Natural killer cell (primary cell): ENCODE measurements around the gene HHAT. TPM values are rescaled to one million over a fixed set of nuclear protein-coding genes. Genes with fewer than 3 reads are reported as not detected.

Experiments
- ATAC-seq, 3 donors: fragments of 150-1000 bp in 2 of 3; fragments of 200-7000 bp in 1 of 3; cut with Tn5 transposase; 1 replicate in 1 of 3; 2 replicates in 2 of 3; pipeline ENCODE4 v1.10.0; 2021; ENCODE audit warnings: mild to moderate bottlenecking in 2 of 3, moderate library complexity in 2 of 3
- DNase-seq, 2 donors: peaks; one replicate each; pipeline versions ENCODE4 v3.0.0 to v3.0.0-alpha.2; 2013 to 2021; ENCODE audit warnings: mixed read lengths in 1 of 2
- H3K27ac ChIP-seq: one replicate; pipeline ENCODE4 v1.5.1; 2013; ENCODE audit warnings: mild to moderate bottlenecking, low read length
- H3K27me3 ChIP-seq: one replicate; pipeline ENCODE4 v1.6.1; 2013; ENCODE audit warnings: low read length; ENCODE audit not compliant: control insufficient read depth, insufficient read depth
- H3K36me3 ChIP-seq: one replicate; pipeline ENCODE4 v1.6.1; 2013; ENCODE audit warnings: low read length; ENCODE audit not compliant: control insufficient read depth, insufficient read depth
- H3K4me1 ChIP-seq: one replicate; pipeline ENCODE4 v1.6.1; 2013; ENCODE audit warnings: low read length; ENCODE audit not compliant: control insufficient read depth, insufficient read depth
- H3K4me3 ChIP-seq: one replicate; pipeline ENCODE4 v1.5.1; 2013; ENCODE audit warnings: low read length
- H3K9me3 ChIP-seq: one replicate; pipeline ENCODE4 v1.6.1; 2013; ENCODE audit warnings: low read length; ENCODE audit not compliant: control insufficient read depth, insufficient read depth
- H3K27ac Mint-ChIP-seq, 2 donors: one replicate each; pipeline ENCODE4 v1.8.0; 2022; ENCODE audit warnings: mild to moderate bottlenecking in 2 of 2, mixed read lengths in 2 of 2, moderate library complexity in 1 of 2
- H3K27me3 Mint-ChIP-seq, 2 donors: one replicate each; pipeline ENCODE4 v1.8.0; 2022; ENCODE audit warnings: low read depth in 2 of 2, mixed read lengths in 2 of 2
- H3K36me3 Mint-ChIP-seq: one replicate; pipeline ENCODE4 v1.8.0; 2022; ENCODE audit warnings: mixed read lengths
- H3K4me1 Mint-ChIP-seq, 2 donors: one replicate each; pipeline ENCODE4 v1.8.0; 2022; ENCODE audit warnings: mixed read lengths in 2 of 2
- H3K4me3 Mint-ChIP-seq: one replicate; pipeline ENCODE4 v1.8.0; 2022; ENCODE audit warnings: mild to moderate bottlenecking, moderate library complexity, mixed read lengths
- H3K9me3 Mint-ChIP-seq, 2 donors: one replicate each; pipeline ENCODE4 v1.8.0; 2022; ENCODE audit warnings: mixed read lengths in 2 of 2
- WGBS: methylation state at CpG from one replicate; pipeline ENCODE4 v1.1.7; 2013; ENCODE audit warnings: missing lambda C conversion rate; ENCODE audit not compliant: insufficient coverage; 5-methylcytosine and 5-hydroxymethylcytosine counted together
- intact Hi-C: fragments of 100-400 bp; cut with micrococcal nuclease; formaldehyde crosslinking; loops from one replicate; pipeline ENCODE4 v1.14.2; 2022
- total RNA-seq, 4 donors: library from RNA; stranded (reverse); fragments of 120-200 nt in 1 of 4; gene quantifications; one replicate each; pipeline versions ENCODE4 v1.2.3 to v1.2.4, GENCODE V29; 2013 to 2022
- TF ChIP-seq, protein P1 (sequence below): fragments of 200-600 bp; IDR thresholded peaks from one replicate; pipeline ENCODE4 v1.8.0; 2022; ENCODE audit warnings: antibody characterized with exemption

The HHAT gene
- total RNA-seq, 3 donors from 2014 or later (not counting 1 experiment from before 2014, with no cell fraction given), result 0.79 to 1.1 (median 0.82) TPM

DNA sequence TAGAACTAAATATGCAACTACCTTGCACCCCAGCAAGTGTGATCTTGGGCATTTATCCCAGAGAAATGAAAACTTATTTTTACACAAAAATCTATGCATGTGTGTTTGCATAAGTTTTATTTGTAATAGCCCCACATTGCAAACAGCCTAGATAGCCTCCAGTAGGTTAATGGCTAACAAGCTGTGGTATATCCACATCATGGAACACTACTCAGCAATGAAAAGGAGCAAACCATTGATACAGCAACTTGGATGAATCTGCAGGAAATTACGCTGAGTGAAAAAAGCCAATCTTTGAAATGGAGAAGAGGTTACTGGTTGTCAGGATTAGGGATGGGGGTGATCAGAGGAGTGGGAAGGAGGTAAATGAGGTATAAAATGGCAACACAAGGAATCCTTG is 67.8 kb downstream of the HHAT start:
- no peaks in the 10 kb centered on the region for H3K27me3 Mint-ChIP-seq
- no peak overlapping the region for H3K27ac ChIP-seq
- no peaks in the 10 kb centered on the region for H3K36me3 Mint-ChIP-seq
- TF ChIP-seq, protein P1, sequence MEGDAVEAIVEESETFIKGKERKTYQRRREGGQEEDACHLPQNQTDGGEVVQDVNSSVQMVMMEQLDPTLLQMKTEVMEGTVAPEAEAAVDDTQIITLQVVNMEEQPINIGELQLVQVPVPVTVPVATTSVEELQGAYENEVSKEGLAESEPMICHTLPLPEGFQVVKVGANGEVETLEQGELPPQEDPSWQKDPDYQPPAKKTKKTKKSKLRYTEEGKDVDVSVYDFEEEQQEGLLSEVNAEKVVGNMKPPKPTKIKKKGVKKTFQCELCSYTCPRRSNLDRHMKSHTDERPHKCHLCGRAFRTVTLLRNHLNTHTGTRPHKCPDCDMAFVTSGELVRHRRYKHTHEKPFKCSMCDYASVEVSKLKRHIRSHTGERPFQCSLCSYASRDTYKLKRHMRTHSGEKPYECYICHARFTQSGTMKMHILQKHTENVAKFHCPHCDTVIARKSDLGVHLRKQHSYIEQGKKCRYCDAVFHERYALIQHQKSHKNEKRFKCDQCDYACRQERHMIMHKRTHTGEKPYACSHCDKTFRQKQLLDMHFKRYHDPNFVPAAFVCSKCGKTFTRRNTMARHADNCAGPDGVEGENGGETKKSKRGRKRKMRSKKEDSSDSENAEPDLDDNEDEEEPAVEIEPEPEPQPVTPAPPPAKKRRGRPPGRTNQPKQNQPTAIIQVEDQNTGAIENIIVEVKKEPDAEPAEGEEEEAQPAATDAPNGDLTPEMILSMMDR, result no peak
- no peaks in the 10 kb centered on the region for H3K36me3 ChIP-seq
- peaks cover 7% of the 10 kb centered on the region for H3K4me1 ChIP-seq
- no peaks in the 10 kb centered on the region for H3K9me3 Mint-ChIP-seq
- no peaks in the 10 kb centered on the region for H3K27me3 ChIP-seq
- DNase-seq (no peak), ATAC-seq (no peak)
- intact Hi-C loops, result no loop called here
- H3K4me3 ChIP-seq, result no peak overlapping the region
- WGBS, result 100% methylated on average over 1 of the region's 1 CpG
- no peak overlapping the region for H3K4me3 Mint-ChIP-seq
- peaks cover 19 to 21% of the 10 kb centered on the region in 2 donors for H3K4me1 Mint-ChIP-seq
- no peaks in the 10 kb centered on the region for H3K9me3 ChIP-seq
- H3K27ac Mint-ChIP-seq, result no peak overlapping the region

DNA sequence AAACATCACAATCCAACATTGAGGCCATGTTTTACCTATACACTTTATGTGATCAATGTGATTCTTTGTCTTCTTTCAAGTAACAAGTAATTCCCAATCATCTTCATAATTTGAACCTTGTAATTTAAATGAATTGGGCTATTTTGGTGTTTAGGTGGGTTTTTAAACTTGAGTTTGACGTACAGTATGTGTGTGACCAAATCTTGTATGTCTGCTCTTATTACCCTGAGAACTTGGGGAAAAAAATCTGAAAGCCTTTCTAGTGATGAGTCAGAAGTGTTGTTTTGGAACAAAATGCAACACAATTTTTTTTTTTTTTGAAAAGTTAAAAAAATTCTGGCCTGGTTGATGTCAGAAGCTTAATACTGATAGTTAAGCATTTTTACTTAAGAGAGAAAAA is 68.5 kb downstream of the HHAT start:
- ATAC-seq (no peak), DNase-seq (no peak)
- H3K36me3 Mint-ChIP-seq, result no peaks in the 10 kb centered on the region
- H3K9me3 Mint-ChIP-seq, result no peaks in the 10 kb centered on the region
- no peaks in the 10 kb centered on the region for H3K27me3 Mint-ChIP-seq
- no peak overlapping the region for H3K27ac Mint-ChIP-seq
- Histone ChIP-seq H3K4me3 (no peak overlapping the region), H3K36me3 (no peaks in the 10 kb centered on the region), H3K9me3 (no peaks in the 10 kb centered on the region), H3K27me3 (no peaks in the 10 kb centered on the region), H3K27ac (no peak overlapping the region), H3K4me1 (peaks cover 7% of the 10 kb centered on the region)
- intact Hi-C loops, result no loop called here
- no peak overlapping the region for H3K4me3 Mint-ChIP-seq
- 69% methylated on average over 1 of the region's 1 CpG for whole genome bisulfite sequencing
- peaks cover 19 to 21% of the 10 kb centered on the region in 2 donors for H3K4me1 Mint-ChIP-seq
- TF ChIP-seq, protein P1, result no peak

DNA sequence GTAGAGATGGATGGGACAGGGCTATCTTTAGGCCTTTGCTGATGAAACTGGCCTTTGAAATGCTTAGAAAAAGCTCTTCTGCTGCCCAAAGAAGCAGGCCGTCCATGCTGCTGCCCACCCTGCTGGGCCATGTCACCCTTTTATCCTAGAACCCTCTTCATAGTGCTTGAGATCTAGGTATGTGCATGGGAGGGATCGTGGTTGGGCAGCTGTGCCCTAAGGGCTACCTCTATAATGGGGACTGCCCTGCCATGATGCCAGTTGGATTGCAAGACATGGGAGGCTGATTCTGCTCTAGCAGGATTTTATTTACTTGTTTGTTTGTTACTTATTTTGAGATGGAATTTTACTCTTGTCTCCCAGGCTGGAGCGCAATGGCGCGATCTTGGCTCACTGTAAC is 69.0 kb downstream of the HHAT start:
- H3K9me3 ChIP-seq, result no peaks in the 10 kb centered on the region
- H3K4me3 Mint-ChIP-seq, result no peak overlapping the region
- no peaks in the 10 kb centered on the region for H3K27me3 Mint-ChIP-seq
- H3K27ac Mint-ChIP-seq, result no peak overlapping the region
- H3K9me3 Mint-ChIP-seq, result no peaks in the 10 kb centered on the region
- H3K4me3 ChIP-seq, result no peak overlapping the region
- DNase-seq, result no peak
- H3K36me3 Mint-ChIP-seq, result no peaks in the 10 kb centered on the region
- peaks cover 19 to 21% of the 10 kb centered on the region in 2 donors for H3K4me1 Mint-ChIP-seq
- intact Hi-C loops, result no loop called here
- H3K27me3 ChIP-seq, result no peaks in the 10 kb centered on the region
- no peak overlapping the region for H3K27ac ChIP-seq
- peaks cover 7% of the 10 kb centered on the region for H3K4me1 ChIP-seq
- TF ChIP-seq, protein P1, result no peak
- no peak for ATAC-seq
- no peaks in the 10 kb centered on the region for H3K36me3 ChIP-seq
- WGBS, result 93% methylated on average over 2 of the region's 5 CpGs

DNA sequence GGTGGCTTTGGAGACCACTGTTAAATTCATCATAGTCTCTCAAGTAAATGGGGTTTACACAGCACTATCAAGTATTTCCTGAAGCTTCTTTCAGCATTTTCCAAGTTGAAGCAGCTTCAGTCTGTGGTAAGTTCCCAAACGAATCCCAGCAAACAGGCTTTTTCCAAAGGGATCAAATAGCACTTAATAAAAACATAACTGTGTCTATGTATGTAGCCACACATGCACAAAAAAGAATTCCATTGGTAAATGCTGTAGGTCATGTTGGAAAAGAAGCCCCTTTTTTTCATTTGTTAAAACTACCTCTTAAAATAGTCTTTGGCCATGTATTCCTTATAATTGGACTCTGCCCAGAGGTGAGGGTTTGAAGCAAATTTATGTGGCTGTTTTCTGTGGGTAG is 69.8 kb downstream of the HHAT start:
- intact Hi-C loops, result no loop called here

More for the DNA sequence above, 69.8 kb downstream of the HHAT start:
- no peaks in the 10 kb centered on the region for H3K36me3 ChIP-seq
- H3K4me1 ChIP-seq, result peaks cover 7% of the 10 kb centered on the region
- H3K36me3 Mint-ChIP-seq, result no peaks in the 10 kb centered on the region
- DNase-seq (no peak), ATAC-seq (no peak)
- no peak overlapping the region for H3K4me3 Mint-ChIP-seq
- peaks cover 18% of the 10 kb centered on the region in 2 donors for H3K4me1 Mint-ChIP-seq
- H3K27ac Mint-ChIP-seq, result no peak overlapping the region
- 44% methylated on average over 1 of the region's 1 CpG for WGBS
- H3K9me3 Mint-ChIP-seq, result no peaks in the 10 kb centered on the region
- no peaks in the 10 kb centered on the region for H3K9me3 ChIP-seq
- TF ChIP-seq, protein P1, result no peak
- no peak overlapping the region for H3K27ac ChIP-seq
- no peaks in the 10 kb centered on the region for H3K27me3 ChIP-seq
- H3K4me3 ChIP-seq, result no peak overlapping the region
- H3K27me3 Mint-ChIP-seq, result no peaks in the 10 kb centered on the region
